Upper lobe of left lung (tissue), 6 donors: ENCODE data around the gene AVPR1B. TPM values are rescaled to one million over a fixed set of nuclear protein-coding genes. Genes with fewer than 3 reads are reported as not detected.

ENCODE experiments used
- ATAC-seq, 2 donors: fragments of 200-7000 bp; cut with Tn5 transposase; one replicate each; pipeline ENCODE4 v1.9.1; 2022; ENCODE audit warnings: mild to moderate bottlenecking in 2 of 2, moderate library complexity in 2 of 2; ENCODE audit not compliant: low FRiP score in 2 of 2
- DNase-seq, 2 donors: peaks; one replicate each; pipeline ENCODE4 v3.0.0-alpha.2; 2019 to 2020
- H3K27ac ChIP-seq, 4 donors: fragments of 200-600 bp; sonication (generic); one replicate each; pipeline ENCODE4 v1.5.1; 2016 to 2019
- H3K27me3 ChIP-seq, 4 donors: fragments of 200-600 bp; sonication (generic); one replicate each; pipeline ENCODE4 v1.5.1; 2017 to 2019
- H3K36me3 ChIP-seq, 4 donors: fragments of 200-600 bp; sonication (generic); one replicate each; pipeline ENCODE4 v1.5.1; 2016 to 2019
- H3K4me1 ChIP-seq, 4 donors: fragments of 200-600 bp; sonication (generic); one replicate each; pipeline ENCODE4 v1.5.1; 2018 to 2019
- H3K4me3 ChIP-seq, 4 donors: fragments of 200-600 bp; sonication (generic); one replicate each; pipeline ENCODE4 v1.5.1; 2017 to 2019; ENCODE audit warnings: mild to moderate bottlenecking in 2 of 4, moderate library complexity in 1 of 4
- H3K9me3 ChIP-seq, 4 donors: fragments of 200-600 bp; sonication (generic); one replicate each; pipeline ENCODE4 v1.5.1; 2018 to 2019
- EP300 ChIP-seq, 4 donors: sonication (generic); formaldehyde crosslinking; IDR thresholded peaks; one replicate each; pipeline ENCODE4 v1.5.1; 2017; ENCODE audit warnings: antibody characterized with exemption in 4 of 4, control low read depth in 2 of 4
- POLR2A ChIP-seq, 4 donors: fragments of 450-650 bp; IDR thresholded peaks; one replicate each; pipeline ENCODE4 v1.5.1; 2016 to 2017; ENCODE audit warnings: antibody characterized with exemption in 4 of 4, mild to moderate bottlenecking in 2 of 4
- POLR2AphosphoS5 ChIP-seq, 2 donors: sonication (generic); formaldehyde crosslinking; IDR thresholded peaks; one replicate each; pipeline ENCODE4 v1.5.1; 2017; ENCODE audit warnings: antibody characterized with exemption in 2 of 2
- WGBS, 2 donors: methylation state at CpG; one replicate each; pipeline ENCODE4 v1.1.5; 2017 to 2018; 5-methylcytosine and 5-hydroxymethylcytosine counted together
- total RNA-seq, 6 donors: library from RNA; depleted of rRNA in 4 of 6; stranded (reverse); fragments of >200 nt in 4 of 6; gene quantifications; one replicate each; pipeline versions ENCODE4 v1.1.0 to v1.2.1, GENCODE V29; 2016 to 2021
- TF ChIP-seq, protein P1 (sequence below), 6 experiments: fragments of 450-650 bp in 4 of 6; fragments of 200-600 bp in 2 of 6; sonication (generic) in 2 of 6; IDR thresholded peaks; one replicate each; pipeline ENCODE4 v1.5.1; 2016 to 2019; ENCODE audit warnings: antibody characterized with exemption in 6 of 6
- donor health status: DM: no; HTN: no; CAD: no; lungs with moderate emphysema.
- donor health status: DM: no; HTN: yes; CAD: no; lungs with severe emphysema.

Gene AVPR1B
- total RNA-seq, 6 donors from 2014 or later, result not detected

DNA sequence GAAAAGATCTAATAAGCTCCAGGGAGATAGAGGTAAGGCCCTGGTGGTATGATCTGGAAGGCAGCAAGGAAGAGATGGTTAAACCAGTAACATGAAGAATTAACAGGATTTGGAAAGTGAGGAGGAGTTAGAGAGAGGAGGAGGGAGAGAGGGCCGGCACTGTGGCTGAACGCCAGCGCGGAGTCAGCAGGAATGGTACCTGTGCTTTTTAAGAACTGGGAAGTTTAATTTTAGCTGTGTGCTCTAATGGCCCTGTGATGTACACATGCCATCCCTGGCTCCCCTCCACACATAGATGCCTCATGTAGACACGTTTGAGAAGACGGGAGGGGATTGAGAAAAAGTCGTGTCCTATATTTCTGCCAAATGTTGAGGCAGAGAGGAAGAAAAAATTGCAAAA, 13.8 kb upstream of the AVPR1B start:
- WGBS, 2 donors, result 68 to 79% methylated on average over 7 of the region's 7 CpGs
- Histone ChIP-seq H3K27me3 (no peaks in the 10 kb centered on the region), H3K4me3 (no peak overlapping the region), H3K27ac (no peak overlapping the region), H3K9me3 (no peaks in the 10 kb centered on the region), H3K36me3 (no peaks in the 10 kb centered on the region), H3K4me1 (no peaks in the 10 kb centered on the region)
- TF ChIP-seq, protein P1, sequence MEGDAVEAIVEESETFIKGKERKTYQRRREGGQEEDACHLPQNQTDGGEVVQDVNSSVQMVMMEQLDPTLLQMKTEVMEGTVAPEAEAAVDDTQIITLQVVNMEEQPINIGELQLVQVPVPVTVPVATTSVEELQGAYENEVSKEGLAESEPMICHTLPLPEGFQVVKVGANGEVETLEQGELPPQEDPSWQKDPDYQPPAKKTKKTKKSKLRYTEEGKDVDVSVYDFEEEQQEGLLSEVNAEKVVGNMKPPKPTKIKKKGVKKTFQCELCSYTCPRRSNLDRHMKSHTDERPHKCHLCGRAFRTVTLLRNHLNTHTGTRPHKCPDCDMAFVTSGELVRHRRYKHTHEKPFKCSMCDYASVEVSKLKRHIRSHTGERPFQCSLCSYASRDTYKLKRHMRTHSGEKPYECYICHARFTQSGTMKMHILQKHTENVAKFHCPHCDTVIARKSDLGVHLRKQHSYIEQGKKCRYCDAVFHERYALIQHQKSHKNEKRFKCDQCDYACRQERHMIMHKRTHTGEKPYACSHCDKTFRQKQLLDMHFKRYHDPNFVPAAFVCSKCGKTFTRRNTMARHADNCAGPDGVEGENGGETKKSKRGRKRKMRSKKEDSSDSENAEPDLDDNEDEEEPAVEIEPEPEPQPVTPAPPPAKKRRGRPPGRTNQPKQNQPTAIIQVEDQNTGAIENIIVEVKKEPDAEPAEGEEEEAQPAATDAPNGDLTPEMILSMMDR (IDR thresholded peaks at IDR 0.05), result no peak
- no peak for TF ChIP-seq POLR2AphosphoS5 (IDR thresholded peaks at IDR 0.05)
- no peak for TF ChIP-seq POLR2A (IDR thresholded peaks at IDR 0.05)
- no peak for TF ChIP-seq EP300 (IDR thresholded peaks at IDR 0.05)
- ATAC-seq, result no peak
- DNase-seq, result no peak

DNA sequence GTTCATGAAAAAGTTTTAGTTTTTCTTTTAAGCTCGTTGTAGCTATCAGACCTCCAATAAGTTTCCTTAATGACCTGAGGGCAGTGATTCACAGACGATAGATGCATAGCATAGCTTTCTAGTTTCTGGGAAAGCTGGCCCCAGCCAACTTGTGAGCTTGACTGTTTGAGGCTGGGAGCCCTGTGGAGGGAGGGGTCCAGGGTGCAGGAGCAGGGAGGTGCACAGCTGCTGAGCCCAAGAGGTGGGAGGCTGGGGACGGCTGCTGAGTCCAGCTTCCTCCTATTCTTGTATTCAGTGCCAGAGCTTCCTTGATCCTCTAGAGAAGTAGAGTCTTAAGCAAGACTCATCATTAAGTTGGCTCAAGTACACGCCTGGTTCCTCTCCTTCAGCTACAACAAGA, 11.0 kb upstream of the AVPR1B start:
- H3K27ac ChIP-seq, result no peak overlapping the region
- H3K4me1 ChIP-seq, result no peaks in the 10 kb centered on the region
- no peak for TF ChIP-seq EP300 (IDR thresholded peaks at IDR 0.05)
- TF ChIP-seq, protein P1 (IDR thresholded peaks at IDR 0.05), result no peak
- no peak for TF ChIP-seq POLR2A (IDR thresholded peaks at IDR 0.05)
- no peak for TF ChIP-seq POLR2AphosphoS5 (IDR thresholded peaks at IDR 0.05)
- no peaks in the 10 kb centered on the region for H3K36me3 ChIP-seq
- H3K4me3 ChIP-seq, result no peak overlapping the region
- no peak for DNase-seq
- 42 to 63% methylated on average over 3 to 4 of the region's 4 CpGs for WGBS, 2 donors
- H3K27me3 ChIP-seq, result no peaks in the 10 kb centered on the region
- no peaks in the 10 kb centered on the region for H3K9me3 ChIP-seq
- peak in 1 of 2 donors; percentile 55 for ATAC-seq

DNA sequence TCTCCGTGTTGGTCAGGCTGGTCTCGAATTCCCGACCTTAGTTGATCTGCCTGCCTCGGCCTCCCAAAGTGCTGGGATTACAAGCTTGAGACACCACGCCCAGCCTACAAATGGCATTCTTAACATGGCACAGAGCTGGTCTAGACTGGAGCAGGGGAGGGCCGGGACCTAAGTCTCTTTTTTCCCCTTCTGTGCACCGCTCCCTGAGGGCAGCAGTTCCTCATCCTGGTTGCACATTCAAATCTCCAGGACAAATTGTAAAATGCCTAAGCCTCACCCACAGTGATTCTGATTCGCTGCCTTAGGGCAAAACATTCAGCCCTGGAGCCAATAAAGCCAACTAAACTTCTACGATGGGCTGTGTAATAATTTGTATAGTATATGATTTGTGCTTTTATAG, 10.1 kb upstream of the AVPR1B start:
- Histone ChIP-seq H3K9me3 (no peaks in the 10 kb centered on the region), H3K4me3 (no peak overlapping the region), H3K4me1 (no peaks in the 10 kb centered on the region), H3K27ac (no peak overlapping the region), H3K27me3 (no peaks in the 10 kb centered on the region), H3K36me3 (no peaks in the 10 kb centered on the region)
- WGBS, 2 donors, result 92 to 93% methylated on average over 9 of the region's 9 CpGs
- TF ChIP-seq, protein P1 (IDR thresholded peaks at IDR 0.05), result no peak
- TF ChIP-seq POLR2AphosphoS5 (IDR thresholded peaks at IDR 0.05) (no peak), EP300 (IDR thresholded peaks at IDR 0.05) (no peak), POLR2A (IDR thresholded peaks at IDR 0.05) (no peak)
- no peak for DNase-seq
- no peak for ATAC-seq

DNA sequence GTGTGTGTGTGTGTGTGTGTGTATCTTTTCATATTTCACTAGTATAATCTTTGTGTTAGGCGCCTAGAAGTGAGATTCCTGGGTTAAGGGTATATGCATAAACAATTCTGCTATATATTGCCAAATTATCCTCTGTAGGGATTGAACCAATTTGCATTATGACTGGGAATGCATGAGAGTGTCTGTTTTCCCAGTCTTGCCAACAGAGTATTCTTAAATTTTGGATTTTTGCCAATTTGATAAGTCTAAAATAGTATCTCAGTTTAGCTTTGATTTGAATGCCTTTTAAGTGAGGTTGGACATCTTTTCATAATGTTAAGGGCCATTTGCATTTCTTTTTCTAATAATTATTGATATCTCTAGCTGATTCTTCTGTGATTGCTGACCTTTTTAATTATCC, 8.2 kb upstream of the AVPR1B start:
- 70 to 87% methylated on average over 1 of the region's 1 CpG for WGBS, 2 donors
- no peaks in the 10 kb centered on the region for H3K36me3 ChIP-seq
- peaks cover 4 to 8% (median 6%) of the 10 kb centered on the region in 4 donors for H3K9me3 ChIP-seq
- no peaks in the 10 kb centered on the region for H3K27me3 ChIP-seq
- no peak overlapping the region for H3K4me3 ChIP-seq
- H3K4me1 ChIP-seq, result no peaks in the 10 kb centered on the region
- H3K27ac ChIP-seq, result no peak overlapping the region
- DNase-seq, result no peak
- no peak for ATAC-seq
- no peak for TF ChIP-seq POLR2AphosphoS5 (IDR thresholded peaks at IDR 0.05)
- no peak for TF ChIP-seq POLR2A (IDR thresholded peaks at IDR 0.05)

DNA sequence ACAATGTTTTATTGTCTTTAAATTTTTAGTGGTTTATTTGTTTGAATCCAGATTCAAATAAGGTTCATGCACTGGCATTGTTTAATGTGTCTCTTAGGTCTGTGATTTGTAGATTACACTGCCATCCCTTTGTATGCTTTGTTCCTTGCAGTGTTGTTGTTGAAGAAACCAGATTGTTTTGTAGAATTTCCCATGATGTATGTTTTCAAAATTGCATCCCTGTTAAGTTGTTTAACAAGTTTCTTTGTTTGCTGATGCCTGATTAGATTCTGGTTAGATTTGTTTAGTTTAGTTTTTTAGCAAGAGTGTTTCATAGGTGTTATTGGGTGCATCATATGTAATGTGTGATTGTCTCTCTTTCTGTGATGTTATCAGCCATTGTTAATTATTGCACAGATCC, 5.5 kb upstream of the AVPR1B start:
- Histone ChIP-seq H3K27ac (no peak overlapping the region), H3K4me3 (no peak overlapping the region), H3K36me3 (no peaks in the 10 kb centered on the region), H3K4me1 (peaks cover 1 to 4% (median 4%) of the 10 kb centered on the region in 4 donors), H3K9me3 (peaks cover 4 to 8% (median 6%) of the 10 kb centered on the region in 4 donors), H3K27me3 (peaks cover 0 to 4% (median 0%) of the 10 kb centered on the region in 4 donors)
- DNase-seq (no peak), ATAC-seq (no peak)
- TF ChIP-seq EP300 (IDR thresholded peaks at IDR 0.05) (no peak), POLR2A (IDR thresholded peaks at IDR 0.05) (no peak), POLR2AphosphoS5 (IDR thresholded peaks at IDR 0.05) (no peak)
- TF ChIP-seq, protein P1 (IDR thresholded peaks at IDR 0.05), result no peak
